ENCODE data around the gene ZRANB3. TPM values are rescaled to one million over a fixed set of nuclear protein-coding genes. Genes with fewer than 3 reads are reported as not detected.
"Not testable (repeated sequence)": the region's sequence is repeated elsewhere in the genome, so short reads cannot be mapped to it uniquely, and the experiment has no call there.

The ZRANB3 gene
- total and polyA plus RNA-seq, 3 experiments from 2014 or later = 2.5 to 10.3 (median 9.1) TPM

- no peaks in the 10 kb centered on the region for H3K27me3 Mint-ChIP-seq
- no peak overlapping the region for H3K27ac ChIP-seq (ENCODE audit: low read depth, low read length)
- H3K27ac Mint-ChIP-seq = no peak overlapping the region
- ChIA-PET CTCF (interaction anchor here (0.8 to 3.8 kb wide), 6 partner anchors 64 to 470 kb away, joined by 3 to 27 read pairs (median 3); no protein-coding TSS in a partner anchor), POLR2A (no interaction called here)
- no peaks in the 10 kb centered on the region for H3K9me3 Mint-ChIP-seq
- H3K27me3 ChIP-seq (ENCODE audit: insufficient read depth, low read length, poor library complexity, severe bottlenecking) = no peaks in the 10 kb centered on the region
- no peaks in the 10 kb centered on the region for H3K9me3 ChIP-seq (ENCODE audit: low read length)
- no peak overlapping the region for H3K4me3 Mint-ChIP-seq
- H3K4me1 Mint-ChIP-seq = no peaks in the 10 kb centered on the region
- H3K4me3 ChIP-seq (ENCODE audit: low read length) = no peak overlapping the region
- no peaks in the 10 kb centered on the region for H3K36me3 Mint-ChIP-seq
- DNase-seq = peak in 3 of 5 donors; percentile 7 to 50 (median 18)
- no peaks in the 10 kb centered on the region for H3K4me1 ChIP-seq (ENCODE audit: insufficient read depth, low read length)
- no peaks in the 10 kb centered on the region for H3K36me3 ChIP-seq (ENCODE audit: insufficient read depth, low read length)
Measured at GRCh38 chr2:135473567-135473966, 57.5 kb downstream of the ZRANB3 start.

GRCh38 chr2:135471106-135471505 lies 59.9 kb downstream of the ZRANB3 start:
- Mint-ChIP-seq H3K27me3 (no peaks in the 10 kb centered on the region), H3K4me3 (no peak overlapping the region), H3K9me3 (no peaks in the 10 kb centered on the region), H3K4me1 (no peaks in the 10 kb centered on the region), H3K27ac (no peak overlapping the region), H3K36me3 (peaks cover 0 to 3% (median 2%) of the 10 kb centered on the region in 3 donors)
- Histone ChIP-seq H3K4me1 (ENCODE audit: insufficient read depth, low read length) (no peaks in the 10 kb centered on the region), H3K27me3 (ENCODE audit: insufficient read depth, low read length, poor library complexity, severe bottlenecking) (no peaks in the 10 kb centered on the region), H3K27ac (ENCODE audit: low read depth, low read length) (no peak overlapping the region), H3K9me3 (ENCODE audit: low read length) (no peaks in the 10 kb centered on the region), H3K4me3 (ENCODE audit: low read length) (no peak overlapping the region), H3K36me3 (ENCODE audit: insufficient read depth, low read length) (no peaks in the 10 kb centered on the region)
- POLR2A ChIA-PET = no interaction called here
- CTCF ChIA-PET = no interaction called here
- no peak for DNase-seq

GRCh38 chr2:135457279-135457678 lies 73.7 kb downstream of the ZRANB3 start:
- H3K27ac ChIP-seq (ENCODE audit: low read depth, low read length) = no peak overlapping the region
- no peaks in the 10 kb centered on the region for H3K36me3 ChIP-seq (ENCODE audit: insufficient read depth, low read length)
- H3K4me3 ChIP-seq (ENCODE audit: low read length) = no peak overlapping the region
- no peak overlapping the region for H3K4me3 Mint-ChIP-seq
- no peaks in the 10 kb centered on the region for H3K27me3 ChIP-seq (ENCODE audit: insufficient read depth, low read length, poor library complexity, severe bottlenecking)
- H3K27me3 Mint-ChIP-seq = peaks cover 0 to under 1% of the 10 kb centered on the region in 2 donors
- POLR2A ChIA-PET = no interaction called here
- CTCF ChIA-PET = interaction anchor here (1.4 kb wide), 1 partner anchor 453 kb away, joined by 4 read pairs; no protein-coding TSS in a partner anchor
- peaks cover 17 to 44% (median 18%) of the 10 kb centered on the region in 5 donors for H3K9me3 Mint-ChIP-seq
- peaks cover 6 to 40% (median 12%) of the 10 kb centered on the region in 3 donors for H3K36me3 Mint-ChIP-seq
- H3K27ac Mint-ChIP-seq = no peak overlapping the region
- no peaks in the 10 kb centered on the region for H3K4me1 Mint-ChIP-seq
- H3K9me3 ChIP-seq (ENCODE audit: low read length) = no peaks in the 10 kb centered on the region
- no peak for DNase-seq
- H3K4me1 ChIP-seq (ENCODE audit: insufficient read depth, low read length) = no peaks in the 10 kb centered on the region

GRCh38 chr2:135456835-135457234 lies 74.2 kb downstream of the ZRANB3 start:
- Mint-ChIP-seq H3K27ac (no peak overlapping the region), H3K36me3 (peaks cover 7 to 45% (median 15%) of the 10 kb centered on the region in 3 donors), H3K4me1 (no peaks in the 10 kb centered on the region), H3K9me3 (peaks cover 21 to 48% (median 22%) of the 10 kb centered on the region in 5 donors), H3K27me3 (peaks cover 0 to 2% of the 10 kb centered on the region in 2 donors), H3K4me3 (no peak overlapping the region)
- Histone ChIP-seq H3K36me3 (ENCODE audit: insufficient read depth, low read length) (no peaks in the 10 kb centered on the region), H3K9me3 (ENCODE audit: low read length) (no peaks in the 10 kb centered on the region), H3K4me3 (ENCODE audit: low read length) (no peak overlapping the region), H3K4me1 (ENCODE audit: insufficient read depth, low read length) (no peaks in the 10 kb centered on the region), H3K27ac (ENCODE audit: low read depth, low read length) (no peak overlapping the region), H3K27me3 (ENCODE audit: insufficient read depth, low read length, poor library complexity, severe bottlenecking) (no peaks in the 10 kb centered on the region)
- POLR2A ChIA-PET = no interaction called here
- CTCF ChIA-PET = no interaction called here
- no peak for DNase-seq

GRCh38 chr2:135456431-135456830 lies 74.6 kb downstream of the ZRANB3 start:
- CTCF ChIA-PET = no interaction called here
- no peaks in the 10 kb centered on the region for H3K4me1 ChIP-seq (ENCODE audit: insufficient read depth, low read length)
- no peaks in the 10 kb centered on the region for H3K36me3 ChIP-seq (ENCODE audit: insufficient read depth, low read length)
- Mint-ChIP-seq H3K36me3 (peaks cover 9 to 49% (median 18%) of the 10 kb centered on the region in 3 donors), H3K4me3 (no peak overlapping the region), H3K9me3 (peaks cover 24 to 52% (median 26%) of the 10 kb centered on the region in 5 donors), H3K27ac (no peak overlapping the region), H3K27me3 (peaks cover 0 to 2% of the 10 kb centered on the region in 2 donors), H3K4me1 (no peaks in the 10 kb centered on the region)
- H3K27me3 ChIP-seq (ENCODE audit: insufficient read depth, low read length, poor library complexity, severe bottlenecking) = no peaks in the 10 kb centered on the region
- no peaks in the 10 kb centered on the region for H3K9me3 ChIP-seq (ENCODE audit: low read length)
- no peak overlapping the region for H3K27ac ChIP-seq (ENCODE audit: low read depth, low read length)
- POLR2A ChIA-PET = no interaction called here
- DNase-seq = no peak
- no peak overlapping the region for H3K4me3 ChIP-seq (ENCODE audit: low read length)

- ChIA-PET CTCF (no interaction called here), POLR2A (no interaction called here)
- Mint-ChIP-seq H3K4me3 (no peak overlapping the region), H3K36me3 (peaks cover 9 to 60% (median 18%) of the 10 kb centered on the region in 3 donors), H3K27ac (no peak overlapping the region), H3K9me3 (peaks cover 26 to 62% (median 30%) of the 10 kb centered on the region in 5 donors), H3K27me3 (peaks cover 0 to 2% of the 10 kb centered on the region in 2 donors), H3K4me1 (no peaks in the 10 kb centered on the region)
- no peak overlapping the region for H3K4me3 ChIP-seq (ENCODE audit: low read length)
- no peak overlapping the region for H3K27ac ChIP-seq (ENCODE audit: low read depth, low read length)
- H3K36me3 ChIP-seq (ENCODE audit: insufficient read depth, low read length) = no peaks in the 10 kb centered on the region
- H3K27me3 ChIP-seq (ENCODE audit: insufficient read depth, low read length, poor library complexity, severe bottlenecking) = no peaks in the 10 kb centered on the region
- H3K4me1 ChIP-seq (ENCODE audit: insufficient read depth, low read length) = no peaks in the 10 kb centered on the region
- no peak for DNase-seq
- H3K9me3 ChIP-seq (ENCODE audit: low read length) = no peaks in the 10 kb centered on the region
Measured at GRCh38 chr2:135454608-135455007, 76.4 kb downstream of the ZRANB3 start.

GRCh38 chr2:135453027-135453426 lies 78.0 kb downstream of the ZRANB3 start:
- Mint-ChIP-seq H3K36me3 (peaks cover 9 to 63% (median 19%) of the 10 kb centered on the region in 3 donors), H3K9me3 (peaks cover 26 to 66% (median 32%) of the 10 kb centered on the region in 5 donors), H3K27ac (peak overlapping the region in 1 of 8 donors; percentile 41)
- H3K4me1 Mint-ChIP-seq; H3K4me3 ChIP-seq (ENCODE audit: low read length); DNase-seq; H3K27me3 Mint-ChIP-seq; H3K4me3 Mint-ChIP-seq; H3K4me1 ChIP-seq (ENCODE audit: insufficient read depth, low read length); POLR2A ChIA-PET; H3K27me3 ChIP-seq (ENCODE audit: insufficient read depth, low read length, poor library complexity, severe bottlenecking); H3K9me3 ChIP-seq (ENCODE audit: low read length); CTCF ChIA-PET; H3K36me3 ChIP-seq (ENCODE audit: insufficient read depth, low read length); H3K27ac ChIP-seq (ENCODE audit: low read depth, low read length): not testable (repeated sequence)

- peaks cover 23 to 57% (median 32%) of the 10 kb centered on the region in 5 donors for H3K9me3 Mint-ChIP-seq
- ChIA-PET CTCF (no interaction called here), POLR2A (no interaction called here)
- DNase-seq = no peak
- Histone ChIP-seq H3K4me3 (ENCODE audit: low read length) (no peak overlapping the region), H3K27ac (ENCODE audit: low read depth, low read length) (no peak overlapping the region), H3K36me3 (ENCODE audit: insufficient read depth, low read length) (no peaks in the 10 kb centered on the region), H3K4me1 (ENCODE audit: insufficient read depth, low read length) (no peaks in the 10 kb centered on the region), H3K9me3 (ENCODE audit: low read length) (no peaks in the 10 kb centered on the region), H3K27me3 (ENCODE audit: insufficient read depth, low read length, poor library complexity, severe bottlenecking) (no peaks in the 10 kb centered on the region)
- H3K27me3 Mint-ChIP-seq = peaks cover 0 to 2% of the 10 kb centered on the region in 2 donors
- H3K27ac Mint-ChIP-seq = no peak overlapping the region
- H3K36me3 Mint-ChIP-seq = peaks cover 9 to 52% (median 17%) of the 10 kb centered on the region in 3 donors
- no peak overlapping the region for H3K4me3 Mint-ChIP-seq
- H3K4me1 Mint-ChIP-seq = no peaks in the 10 kb centered on the region
Measured at GRCh38 chr2:135451966-135452365, 79.1 kb downstream of the ZRANB3 start.

All from CD8-positive, alpha-beta memory T cell (primary cell).